IMR-90 (cell line): ENCODE measurements around the gene ZDHHC21. TPM values are rescaled to one million over a fixed set of nuclear protein-coding genes. Genes with fewer than 3 reads are reported as not detected.

ENCODE experiments used
- polyA plus RNA-seq, 3 experiments: library from polyadenylated mRNA; depleted of rRNA; stranded (reverse); fragments of >200 nt; gene quantifications; 2 replicates each; pipeline ENCODE4 v1.2.3, GENCODE V29; 2012; ENCODE audit warnings: low replicate concordance in 1 of 3
- total RNA-seq: library from RNA; depleted of rRNA; stranded (reverse); fragments of >200 nt; gene quantifications from 2 replicates; pipeline ENCODE4 v1.2.3, GENCODE V29; 2012; rRNA removed

The ZDHHC21 gene
- total and polyA plus RNA-seq, 2 of the 4 experiments (the other 2 are of a cell fraction), result 2.8 to 4.5 TPM

Other genes starting within 250 kb of the ZDHHC21 start
- gene CER1, start 29.3 kb upstream of the ZDHHC21 start, total RNA-seq, result not detected in 2 replicates
- gene CER1, start 29.3 kb upstream of the ZDHHC21 start, polyA plus RNA-seq (2012; rRNA removed), result not detected in 2 replicates
- under 0.01 TPM in 1 of 2 replicates, not detected in the other for gene FREM1, start 217.0 kb upstream of the ZDHHC21 start, total RNA-seq
- gene FREM1, start 217.0 kb upstream of the ZDHHC21 start, polyA plus RNA-seq (2012; rRNA removed), result not detected in 2 replicates